Endothelial cell of umbilical vein (primary cell): ENCODE results near the gene ZC3H13. TPM values are rescaled to one million over a fixed set of nuclear protein-coding genes. Genes with fewer than 3 reads are reported as not detected.

Experiments
- BruUV-seq: library from RNA; stranded (reverse); fragments of 400-500 nt; replicated peaks from 2 replicates; lab custom pipeline; 2021; lab: Mats Ljungman, UMichigan
- CTCF ChIA-PET: fragments of 300-600, 350-600 bp; sonication (Branson Sonifier 250); formaldehyde crosslinking; loops from one replicate; lab custom pipeline; 2021; ENCODE audit warnings: antibody characterized with exemption, inconsistent platforms; lab: Charles Lee
- POLR2A ChIA-PET: fragments of 300-600, 350-600 bp; sonication (Branson Sonifier 250); formaldehyde crosslinking; loops from one replicate; lab custom pipeline; 2021; ENCODE audit warnings: antibody characterized with exemption, inconsistent platforms; lab: Charles Lee
- DNase-seq: peaks from one replicate; pipeline ENCODE4 v3.0.0-alpha.2; 2011; ENCODE audit warnings: low read depth, low spot score
- FAIRE-seq: peaks from 2 replicates; lab custom pipeline; 2011; peaks lifted over from hg19 to GRCh38; lab: Jason Lieb, UNC
- H2AFZ ChIP-seq: 2 replicates; pipeline ENCODE4 v1.6.0; 2012; ENCODE audit warnings: low read depth, low read length, control low read depth, inconsistent platforms
- H3K27ac ChIP-seq: 2 replicates; pipeline ENCODE4 v1.5.1; 2011; ENCODE audit warnings: low read depth, mild to moderate bottlenecking, control low read depth, low read length, moderate library complexity; ENCODE audit not compliant: insufficient read depth
- H3K27me3 ChIP-seq, 2 experiments: 2 replicates each; pipeline versions ENCODE4 v1.6.0 to v1.6.1; 2011; ENCODE audit warnings: low read length in 2 of 2, mixed read lengths in 1 of 2; ENCODE audit not compliant: control insufficient read depth in 2 of 2, insufficient read depth in 2 of 2
- H3K36me3 ChIP-seq, 2 experiments: 2 replicates in 1 of 2; 3 replicates in 1 of 2; pipeline ENCODE4 v1.5.1; 2011; ENCODE audit warnings: low read length in 2 of 2, mild to moderate bottlenecking in 1 of 2, moderate library complexity in 1 of 2; ENCODE audit not compliant: control insufficient read depth in 2 of 2, insufficient read depth in 2 of 2; ENCODE audit errors: extremely low read depth in 1 of 2
- H3K4me1 ChIP-seq: 3 replicates; pipeline ENCODE4 v1.5.1; 2011; ENCODE audit warnings: mild to moderate bottlenecking, low read length; ENCODE audit not compliant: control insufficient read depth, insufficient read depth; ENCODE audit errors: extremely low read depth
- H3K4me2 ChIP-seq: 2 replicates; pipeline ENCODE4 v1.6.1; 2011; ENCODE audit warnings: low read length, control low read depth, mixed read lengths; ENCODE audit not compliant: insufficient read depth
- H3K4me3 ChIP-seq, 3 experiments: fragments of 200-600 bp in 1 of 3; sonication (generic), shearing (Covaris generic) in 1 of 3; replicated peaks in 1 of 3; 2 replicates each; pipeline ENCODE4 v1.5.1; 2011 to 2016; ENCODE audit warnings: control low read depth in 3 of 3, low read length in 3 of 3, mild to moderate bottlenecking in 2 of 3, inconsistent platforms in 1 of 3, low read depth in 1 of 3, moderate library complexity in 1 of 3; ENCODE audit not compliant: insufficient read depth in 1 of 3
- H3K79me2 ChIP-seq: 2 replicates; pipeline ENCODE4 v1.6.0; 2012; ENCODE audit warnings: low read length, inconsistent platforms; ENCODE audit not compliant: control insufficient read depth, insufficient read depth
- H3K9ac ChIP-seq: replicated peaks from 2 replicates; pipeline ENCODE3; 2011; ENCODE audit warnings: low read length, control low read depth; ENCODE audit not compliant: insufficient read depth; ENCODE audit errors: extremely low read depth
- H3K9me1 ChIP-seq: replicated peaks from 3 replicates; pipeline ENCODE4 v1.6.0; 2011; ENCODE audit warnings: mild to moderate bottlenecking, low read length; ENCODE audit not compliant: control insufficient read depth, insufficient read depth; ENCODE audit errors: extremely low read depth
- H3K9me3 ChIP-seq: replicated peaks from 2 replicates; pipeline ENCODE4 v1.5.1; 2012; ENCODE audit warnings: low read length, inconsistent platforms; ENCODE audit not compliant: control insufficient read depth, insufficient read depth
- H4K20me1 ChIP-seq: replicated peaks from 2 replicates; pipeline ENCODE3; 2011; ENCODE audit warnings: mild to moderate bottlenecking, low read length; ENCODE audit not compliant: control insufficient read depth, insufficient read depth; ENCODE audit errors: extremely low read depth
- EZH2 ChIP-seq: IDR thresholded peaks from 2 replicates; pipeline ENCODE4 v1.6.1; 2012; ENCODE audit warnings: borderline replicate concordance, low read depth, mild to moderate bottlenecking, moderate library complexity, low read length, inconsistent platforms; ENCODE audit not compliant: severe bottlenecking
- FOS ChIP-seq: IDR thresholded peaks from 2 replicates; pipeline ENCODE4 v1.6.1; 2011; ENCODE audit warnings: mild to moderate bottlenecking, low read length, moderate library complexity, borderline replicate concordance; ENCODE audit not compliant: insufficient read depth
- GATA2 ChIP-seq: IDR thresholded peaks from 2 replicates; pipeline ENCODE4 v1.7.0; 2011; ENCODE audit warnings: low read depth, mild to moderate bottlenecking, moderate library complexity, mixed read lengths, low read length; ENCODE audit not compliant: insufficient read length, insufficient read depth
- JUN ChIP-seq: IDR thresholded peaks from 2 replicates; pipeline ENCODE4 v1.6.1; 2011; ENCODE audit warnings: borderline replicate concordance, low read depth; ENCODE audit not compliant: insufficient read length, insufficient read depth
- MYC ChIP-seq: IDR thresholded peaks from one replicate; pipeline ENCODE4 v1.6.1; 2011; ENCODE audit warnings: mild to moderate bottlenecking, low read depth, low read length
- POLR2A ChIP-seq: IDR thresholded peaks from 2 replicates; pipeline ENCODE4 v1.6.1; 2012; ENCODE audit warnings: low read depth, mild to moderate bottlenecking, control low read depth, low read length
- POLR2AphosphoS5 ChIP-seq: IDR thresholded peaks from 2 replicates; pipeline ENCODE4 v1.6.1; 2012; ENCODE audit warnings: low read depth, mild to moderate bottlenecking, control low read depth, low read length, moderate library complexity; ENCODE audit not compliant: insufficient read depth
- dilution Hi-C: fragments of 300-500 bp; cut with MboI; formaldehyde crosslinking; loops from one replicate; pipeline ENCODE4 v1.15.0; 2019; ENCODE audit warnings: low sequenced_read_pairs; ENCODE audit not compliant: extremely low pct_ligation_motif_present
- intact Hi-C: fragments of 100-400 bp; cut with micrococcal nuclease; formaldehyde crosslinking; loops from one replicate; pipeline ENCODE4 v1.10.0; 2022
- polyA plus RNA-seq, 4 experiments: library from polyadenylated mRNA; depleted of rRNA in 3 of 4; stranded (reverse) in 3 of 4; unstranded in 1 of 4; fragments of >200 nt; gene quantifications; 2 replicates each; pipeline versions ENCODE4 v1.2.1 to v1.2.3, GENCODE V29; 2011 to 2012; ENCODE audit warnings: missing spikeins in 1 of 4
- total RNA-seq: library from RNA; stranded (reverse); gene quantifications from 2 replicates; pipeline ENCODE4 v1.2.3, GENCODE V29; 2021
- TF ChIP-seq, protein P1 (sequence below): IDR thresholded peaks from 2 replicates; pipeline ENCODE4 v1.6.1; 2011; ENCODE audit not compliant: insufficient read depth, insufficient read length
- TF ChIP-seq, protein P2 (sequence below), 2 donors: IDR thresholded peaks; 1 replicate in 1 of 2; 2 replicates in 1 of 2; pipeline ENCODE4 v1.5.1; 2011; ENCODE audit warnings: low read length in 2 of 2, mild to moderate bottlenecking in 2 of 2, moderate library complexity in 2 of 2, control low read depth in 1 of 2, inconsistent platforms in 1 of 2, low read depth in 1 of 2; ENCODE audit not compliant: insufficient read depth in 1 of 2; ENCODE audit errors: extremely low read depth in 1 of 2

The ZC3H13 gene
- total and polyA plus RNA-seq, 2 donors (not counting 3 experiments of a cell fraction or from before 2014, with no cell fraction given) = 3.8 to 36.6 TPM

DNA sequence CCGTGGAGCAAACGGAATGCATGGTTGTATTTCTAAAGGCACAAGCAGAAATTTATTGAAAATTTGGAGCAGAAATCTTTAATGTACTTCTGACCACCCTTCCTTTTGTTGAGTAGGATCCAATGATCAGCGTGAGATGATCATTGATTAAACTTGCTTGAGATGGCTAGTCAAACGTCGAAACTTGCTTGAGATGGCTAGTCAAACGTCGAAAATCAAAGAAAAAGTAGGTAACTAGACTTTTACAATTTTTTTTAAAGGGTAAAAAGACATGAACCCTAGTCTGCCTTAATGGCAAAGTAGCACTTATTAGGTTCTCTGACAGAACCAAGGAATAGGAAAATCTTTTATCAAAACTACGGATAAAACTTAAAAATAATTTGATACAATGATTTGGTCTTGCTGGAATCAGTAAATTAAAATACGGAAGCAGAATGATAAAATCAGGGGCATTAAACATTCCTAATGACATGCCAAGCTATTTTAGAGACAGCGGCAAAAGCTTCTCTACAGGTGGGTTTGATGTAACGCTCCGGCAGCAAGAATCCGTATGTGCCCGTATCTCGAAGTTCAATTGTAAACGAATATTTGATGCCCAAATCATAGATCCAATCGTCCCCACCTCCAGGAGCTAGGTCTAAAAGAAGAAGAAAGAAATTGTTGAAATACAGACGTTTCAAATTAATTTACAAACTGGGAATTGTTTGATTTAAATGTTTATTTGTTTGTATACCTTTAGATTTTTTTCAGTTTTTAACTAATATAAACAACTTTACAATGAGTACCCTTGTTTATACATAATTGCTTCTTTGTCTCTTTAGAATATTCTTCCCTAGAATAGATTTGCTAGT lies 841 bp upstream of the ZC3H13 start:
- H3K27ac ChIP-seq = peak overlapping the region; percentile 86
- BruUV-seq = TSS peak; percentile 71
- H3K79me2 ChIP-seq = peaks cover 38% of the 10 kb centered on the region
- H3K4me1 ChIP-seq = peaks cover 26% of the 10 kb centered on the region
- no peaks in the 10 kb centered on the region for H3K27me3 ChIP-seq
- dilution Hi-C loops (no loop called here), intact Hi-C loops (loop anchor here (2.0 to 5.0 kb wide), 2 partner anchors 247 to 711 kb away; partner anchors contain the start of gene TPT1)
- no peaks in the 10 kb centered on the region for H3K9me1 ChIP-seq
- no peaks in the 10 kb centered on the region for H3K36me3 ChIP-seq
- DNase-seq (no peak), FAIRE-seq (no peak)
- H3K4me3 ChIP-seq = peak overlapping the region; percentile 83 to 98 (median 96)
- H3K9ac ChIP-seq = peak overlapping the region; percentile 96
- peak overlapping the region; percentile 98 for H3K4me2 ChIP-seq
- H2AFZ ChIP-seq = peak overlapping the region; percentile 99
- POLR2A ChIA-PET = no interaction called here
- TF ChIP-seq EZH2 (no peak), JUN (no peak), FOS (no peak), GATA2 (no peak), POLR2A (no peak), MYC (no peak), POLR2AphosphoS5 (no peak)
- TF ChIP-seq, protein P1, sequence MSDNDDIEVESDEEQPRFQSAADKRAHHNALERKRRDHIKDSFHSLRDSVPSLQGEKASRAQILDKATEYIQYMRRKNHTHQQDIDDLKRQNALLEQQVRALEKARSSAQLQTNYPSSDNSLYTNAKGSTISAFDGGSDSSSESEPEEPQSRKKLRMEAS = no peak
- TF ChIP-seq, protein P2, sequence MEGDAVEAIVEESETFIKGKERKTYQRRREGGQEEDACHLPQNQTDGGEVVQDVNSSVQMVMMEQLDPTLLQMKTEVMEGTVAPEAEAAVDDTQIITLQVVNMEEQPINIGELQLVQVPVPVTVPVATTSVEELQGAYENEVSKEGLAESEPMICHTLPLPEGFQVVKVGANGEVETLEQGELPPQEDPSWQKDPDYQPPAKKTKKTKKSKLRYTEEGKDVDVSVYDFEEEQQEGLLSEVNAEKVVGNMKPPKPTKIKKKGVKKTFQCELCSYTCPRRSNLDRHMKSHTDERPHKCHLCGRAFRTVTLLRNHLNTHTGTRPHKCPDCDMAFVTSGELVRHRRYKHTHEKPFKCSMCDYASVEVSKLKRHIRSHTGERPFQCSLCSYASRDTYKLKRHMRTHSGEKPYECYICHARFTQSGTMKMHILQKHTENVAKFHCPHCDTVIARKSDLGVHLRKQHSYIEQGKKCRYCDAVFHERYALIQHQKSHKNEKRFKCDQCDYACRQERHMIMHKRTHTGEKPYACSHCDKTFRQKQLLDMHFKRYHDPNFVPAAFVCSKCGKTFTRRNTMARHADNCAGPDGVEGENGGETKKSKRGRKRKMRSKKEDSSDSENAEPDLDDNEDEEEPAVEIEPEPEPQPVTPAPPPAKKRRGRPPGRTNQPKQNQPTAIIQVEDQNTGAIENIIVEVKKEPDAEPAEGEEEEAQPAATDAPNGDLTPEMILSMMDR (IDR thresholded peaks at IDR 0.05; ENCODE audit: extremely low read depth in 1 of 2, insufficient read depth in 1 of 2, low read depth in 1 of 2, low read length in 2 of 2) = no peak
- H4K20me1 ChIP-seq = no peaks in the 10 kb centered on the region
- CTCF ChIA-PET = interaction anchor here (1.0 to 2.8 kb wide), 4 partner anchors 9 to 246 kb away, joined by 3 to 14 read pairs (median 6); no protein-coding TSS in a partner anchor
- no peaks in the 10 kb centered on the region for H3K9me3 ChIP-seq
